Left renal cortex interstitium (tissue), 4 donors: ENCODE results near the gene ARRB1. TPM values are rescaled to one million over a fixed set of nuclear protein-coding genes. Genes with fewer than 3 reads are reported as not detected.
"Not testable (repeated sequence)": the region's sequence is repeated elsewhere in the genome, so short reads cannot be mapped to it uniquely, and the experiment has no call there.

Experiments used
- DNase-seq, 4 donors: peaks; one replicate each; pipeline ENCODE4 v3.0.0-alpha.2; 2013; ENCODE audit warnings: low read depth in 4 of 4, low spot score in 2 of 4, missing footprints in 1 of 4
- polyA plus RNA-seq, 4 donors: library from polyadenylated mRNA; unstranded; fragments of 120-200 nt; gene quantifications; one replicate each; pipeline ENCODE4 v1.2.1, GENCODE V29; 2013; ENCODE audit not compliant: insufficient read length in 4 of 4

Gene ARRB1
- polyA plus RNA-seq: 10 to 100 TPM; 22.7 to 27.6 (median 25.1) TPM

DNA sequence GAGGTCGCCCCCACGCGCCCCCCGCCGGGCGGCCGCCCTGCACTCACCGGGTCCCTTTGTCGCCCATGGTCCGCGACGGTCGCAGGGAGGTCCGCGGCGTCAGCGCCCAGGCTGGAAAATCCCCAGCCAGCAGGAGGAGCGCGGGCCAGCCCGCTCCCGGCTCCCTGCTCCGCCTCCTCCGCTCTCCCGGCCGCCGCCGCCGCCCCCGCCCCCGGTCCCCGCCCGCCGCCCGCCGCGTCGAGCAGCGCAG, at the start of gene ARRB1:
ARRB1 (minus strand) TSS at position 121 of the 250 bp plus-strand sequence; CDS start at position 67, 54 bp downstream.
- no peak for DNase-seq

DNA sequence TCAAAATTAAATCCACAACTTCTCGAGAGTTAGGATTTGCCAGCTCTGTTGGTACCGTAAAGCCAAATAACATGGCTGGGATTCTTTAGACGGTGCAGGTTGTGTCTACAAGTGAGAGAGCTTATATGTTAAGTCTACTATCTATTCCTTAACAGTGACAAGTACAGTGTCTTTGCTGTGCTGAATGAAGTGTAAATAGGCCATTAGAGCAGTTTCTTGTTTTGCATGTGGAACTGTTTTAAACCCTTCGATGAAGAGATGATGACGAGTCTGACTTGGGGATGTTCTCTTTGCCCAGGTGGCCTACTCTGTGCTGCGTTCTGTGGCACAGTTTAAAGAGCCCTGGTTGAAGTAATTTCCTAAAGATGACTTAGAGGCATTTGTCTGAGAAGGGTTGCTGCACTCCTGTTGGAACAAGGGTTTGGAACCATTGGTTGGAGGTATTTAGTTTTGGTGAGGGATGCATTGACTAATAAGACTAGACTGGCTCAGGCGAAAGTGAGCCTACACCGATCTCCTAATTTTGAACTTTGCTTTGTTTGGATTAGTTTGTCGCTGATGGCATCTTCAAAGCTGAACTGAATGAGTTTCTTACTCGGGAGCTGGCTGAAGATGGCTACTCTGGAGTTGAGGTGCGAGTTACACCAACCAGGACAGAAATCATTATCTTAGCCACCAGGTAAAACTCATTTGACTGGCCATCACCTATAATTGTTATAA, 48.8 kb upstream of the ARRB1 start:
- DNase-seq: peak in 1 of 4 donors; percentile 34

DNA sequence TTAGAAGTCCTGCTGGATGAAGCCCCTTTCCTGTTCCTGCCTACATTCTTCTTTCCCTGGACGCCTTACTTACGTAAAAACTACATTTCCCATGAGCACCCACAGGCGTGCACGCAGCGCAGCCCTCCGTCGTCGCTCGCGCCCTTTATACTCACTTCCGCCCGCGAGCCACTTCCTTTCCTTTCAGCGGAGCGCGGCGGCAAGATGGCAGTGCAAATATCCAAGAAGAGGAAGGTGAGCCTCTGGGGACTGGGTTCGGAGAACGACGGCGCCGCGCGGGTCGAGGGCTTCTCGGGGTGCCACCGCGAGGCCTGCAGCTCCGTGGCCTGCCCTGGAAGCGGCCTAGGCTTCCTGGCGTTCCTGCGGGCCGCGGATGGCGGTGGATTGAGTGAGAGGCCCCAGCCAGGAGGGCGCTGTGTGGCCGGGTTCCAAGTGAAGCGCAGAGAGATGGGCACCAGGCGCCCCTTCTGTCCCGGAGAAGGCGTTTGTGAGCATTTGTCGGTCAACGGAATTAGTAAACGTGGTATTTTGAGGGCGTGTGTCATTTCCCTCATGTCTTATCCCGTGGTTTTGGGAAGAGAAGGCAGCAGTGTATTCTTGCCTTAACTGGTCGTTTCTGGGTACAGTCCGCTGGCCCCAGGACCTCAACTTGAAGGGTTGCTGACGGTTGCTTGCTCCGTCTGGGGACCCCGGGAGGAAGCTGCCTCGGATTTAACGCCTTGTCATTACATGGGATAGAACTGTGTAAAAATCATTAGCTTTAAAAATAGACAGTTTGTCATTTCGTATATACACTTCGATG, 48.1 kb upstream of the ARRB1 start, which contains the start of gene RPS3:
RPS3 (plus strand) TSS at position 175 of the 802 bp plus-strand sequence; CDS start at position 205, 30 bp downstream.
- peak; percentile 77 to 91 (median 83) for DNase-seq

DNA sequence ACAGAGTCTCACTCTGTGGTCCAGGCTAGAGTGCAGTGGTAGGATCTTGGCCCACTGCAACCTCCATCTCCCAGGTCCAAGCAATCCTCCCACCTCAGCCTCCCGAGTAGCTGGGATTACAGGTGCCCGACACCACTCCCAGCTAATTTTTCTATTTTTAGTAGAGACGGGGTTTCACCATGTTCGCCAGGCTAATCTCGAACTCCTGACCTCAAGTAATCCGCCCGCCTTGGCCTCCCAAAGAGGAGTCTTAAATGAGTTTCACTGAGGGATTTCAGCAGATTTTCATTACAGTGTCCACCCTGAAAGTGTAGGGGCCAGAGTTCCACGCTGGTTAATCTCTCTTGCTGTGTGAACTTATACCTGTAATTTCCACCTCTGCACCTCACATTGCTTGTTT, 47.4 kb upstream of the ARRB1 start:
- DNase-seq: no peak

DNA sequence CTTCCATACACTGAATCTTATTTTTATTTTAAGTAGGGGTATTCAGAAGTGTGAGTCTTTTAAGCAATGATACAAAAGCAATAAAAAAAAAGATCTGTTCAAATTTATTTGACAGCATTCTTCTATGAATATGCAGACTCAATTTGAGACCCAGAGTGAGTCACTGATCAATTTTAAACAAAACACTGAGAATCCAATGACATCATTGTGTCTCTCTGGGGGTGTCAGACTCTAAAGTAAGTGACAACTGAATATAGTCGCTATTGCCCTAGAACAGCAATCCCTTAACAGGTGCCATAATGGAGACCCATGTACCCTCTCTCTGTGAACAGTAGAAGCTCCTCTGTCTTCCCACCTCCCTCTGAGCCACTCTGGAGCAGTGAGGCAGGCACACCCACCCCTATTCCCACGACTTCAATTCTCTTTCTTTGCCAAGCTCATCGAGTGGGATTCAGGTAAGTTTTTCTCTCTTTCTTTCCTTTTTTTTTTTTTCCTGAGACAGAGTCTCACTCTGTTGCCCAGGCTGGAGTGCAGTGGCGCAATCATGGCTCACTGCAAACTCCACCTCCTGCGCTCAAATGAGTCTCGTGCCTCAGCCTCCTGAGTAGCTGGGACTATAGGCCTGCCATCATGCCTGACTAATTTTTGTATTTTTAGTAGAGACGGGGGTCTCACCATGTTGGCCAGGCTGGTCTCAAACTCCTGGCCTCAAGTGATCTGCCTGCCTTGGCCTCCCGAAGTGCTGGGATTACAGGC, 42.8 kb upstream of the ARRB1 start:
- DNase-seq: no peak

DNA sequence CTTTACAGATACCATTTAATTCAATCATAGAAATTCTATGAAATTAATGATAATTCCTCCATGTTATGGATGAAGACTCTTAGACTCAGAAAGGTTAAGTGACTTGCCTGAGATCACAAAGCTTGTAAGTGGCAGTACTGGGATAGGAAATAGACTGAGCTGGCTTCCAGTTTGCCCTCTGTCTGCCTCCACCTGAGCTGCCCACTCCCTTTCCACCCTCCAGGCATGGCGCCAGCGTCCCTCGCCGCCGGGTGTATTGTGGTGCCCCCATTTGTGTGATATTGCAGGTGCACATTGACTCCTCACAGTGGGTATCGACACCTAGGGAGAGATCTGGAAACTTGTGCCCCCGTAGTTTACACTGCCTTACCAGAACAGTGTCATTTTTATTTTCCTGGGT, 38.5 kb upstream of the ARRB1 start:
- DNase-seq: no peak

DNA sequence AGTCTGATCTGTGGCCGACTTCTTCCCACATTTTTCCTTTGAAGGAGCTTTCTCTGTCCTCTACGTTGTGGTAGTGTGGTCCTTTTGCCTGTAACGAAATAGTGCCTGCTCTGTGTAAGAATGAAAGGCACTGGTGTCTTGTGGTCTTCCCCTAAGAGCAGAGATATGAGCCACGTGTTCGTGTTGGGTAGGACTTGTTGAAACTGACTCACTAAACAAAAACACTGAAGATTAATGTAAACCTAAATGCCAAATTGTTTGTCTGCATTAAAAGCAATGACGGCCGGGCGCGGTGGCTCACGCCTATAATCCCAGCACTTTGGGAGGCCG, 37.8 kb upstream of the ARRB1 start:
- no peak for DNase-seq

DNA sequence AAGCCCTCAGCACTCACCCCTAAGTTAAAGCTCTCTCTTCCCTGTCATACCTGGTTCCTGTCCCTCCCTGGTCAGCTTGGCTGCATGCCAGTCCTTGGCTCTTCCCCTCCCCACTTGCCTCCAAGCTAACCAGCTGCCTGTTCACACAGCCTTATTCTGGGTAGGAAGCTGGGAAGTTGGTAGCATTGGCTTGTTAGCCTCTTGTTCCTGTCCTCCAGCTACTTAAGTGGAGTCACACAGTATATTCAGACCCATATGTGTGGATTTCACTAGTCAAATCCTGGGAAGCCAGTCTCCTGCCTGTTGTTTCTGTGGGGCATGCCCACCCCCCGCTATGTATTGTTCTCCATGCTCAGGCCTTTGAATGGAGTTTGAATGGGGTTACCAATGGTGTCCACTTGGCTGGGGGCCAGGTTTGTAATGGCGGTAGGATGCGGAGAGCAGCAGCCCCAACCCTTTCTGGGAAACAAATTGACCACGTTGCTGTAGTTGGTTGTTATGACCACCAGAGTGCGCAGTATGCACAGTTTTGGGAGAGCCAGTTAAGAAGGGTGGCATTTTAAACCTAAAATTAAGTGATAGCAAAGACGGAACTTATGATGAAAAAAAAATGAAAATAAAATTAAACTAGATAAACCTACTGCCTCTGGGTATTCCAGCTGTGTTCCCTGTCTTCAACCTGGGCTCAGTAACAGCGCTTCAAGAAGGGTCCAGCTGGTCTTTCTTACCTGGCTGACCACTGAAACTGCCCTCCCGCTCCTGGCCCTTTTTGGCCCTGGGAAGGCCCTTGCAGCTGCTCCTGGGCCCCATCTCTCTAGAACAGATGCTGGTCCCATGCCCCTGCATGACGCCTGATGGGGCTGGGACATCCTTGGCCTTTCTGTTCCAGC, 37.2 kb upstream of the ARRB1 start:
- DNase-seq: peak in 2 of 4 donors; percentile 40 to 76

DNA sequence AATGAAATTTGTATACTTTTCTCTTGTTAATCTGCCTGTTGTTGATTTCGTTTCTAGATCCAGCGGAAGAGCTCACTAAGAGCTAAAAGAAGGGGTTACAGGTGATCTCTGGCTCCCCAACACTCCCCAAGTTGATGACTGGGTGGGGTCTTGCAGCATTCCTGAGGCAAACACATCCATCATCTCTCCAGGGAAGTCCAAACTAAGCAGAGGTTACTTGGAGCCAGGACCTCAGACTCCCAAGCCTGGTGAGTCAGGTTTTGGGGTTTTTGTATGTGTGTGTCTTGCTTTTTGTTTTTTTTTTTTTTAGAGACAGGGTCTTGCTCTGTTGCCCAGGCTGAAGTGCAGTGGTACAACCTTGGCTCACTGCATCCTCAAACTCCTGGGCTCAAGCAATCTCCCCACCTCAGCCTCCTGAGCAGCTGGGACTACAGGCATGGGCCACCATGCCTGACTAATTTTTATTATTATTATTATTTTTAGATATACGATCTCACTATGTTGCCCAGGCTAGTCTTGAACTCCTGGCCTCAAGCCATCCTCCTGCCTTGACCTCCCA, 36.4 kb upstream of the ARRB1 start:
- no peak for DNase-seq

DNA sequence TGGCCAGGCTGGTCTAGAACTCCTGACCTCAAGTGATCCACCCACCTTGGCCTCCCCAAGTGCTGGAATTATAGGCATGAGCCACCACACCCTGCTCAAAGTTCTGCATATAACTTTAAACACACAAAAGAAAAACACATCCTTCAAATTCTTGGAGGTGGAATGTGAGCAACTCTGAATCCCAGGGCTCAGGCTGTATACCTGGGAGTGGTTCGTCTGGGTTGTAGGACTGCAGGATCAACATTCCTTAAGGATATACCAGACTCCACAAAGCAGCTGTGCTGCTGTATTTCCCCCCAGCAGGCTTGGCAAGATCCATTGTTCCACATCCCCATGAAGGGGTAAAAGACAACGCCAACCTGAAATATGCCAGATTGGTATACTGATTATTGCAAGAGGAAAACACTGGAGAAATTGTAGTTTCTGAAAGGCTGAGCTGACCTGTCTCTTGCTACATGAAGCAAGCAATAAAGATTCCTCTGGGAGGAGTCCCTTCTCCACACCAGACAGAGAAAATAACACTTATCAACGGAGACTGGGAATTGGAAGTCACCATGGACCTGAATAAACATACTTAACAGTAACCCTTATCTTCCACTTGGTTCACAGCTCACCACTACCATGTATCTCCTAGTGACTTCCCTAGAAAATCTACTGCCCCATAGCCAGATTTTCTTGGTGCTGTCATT, 35.6 kb upstream of the ARRB1 start:
- DNase-seq: no peak

DNA sequence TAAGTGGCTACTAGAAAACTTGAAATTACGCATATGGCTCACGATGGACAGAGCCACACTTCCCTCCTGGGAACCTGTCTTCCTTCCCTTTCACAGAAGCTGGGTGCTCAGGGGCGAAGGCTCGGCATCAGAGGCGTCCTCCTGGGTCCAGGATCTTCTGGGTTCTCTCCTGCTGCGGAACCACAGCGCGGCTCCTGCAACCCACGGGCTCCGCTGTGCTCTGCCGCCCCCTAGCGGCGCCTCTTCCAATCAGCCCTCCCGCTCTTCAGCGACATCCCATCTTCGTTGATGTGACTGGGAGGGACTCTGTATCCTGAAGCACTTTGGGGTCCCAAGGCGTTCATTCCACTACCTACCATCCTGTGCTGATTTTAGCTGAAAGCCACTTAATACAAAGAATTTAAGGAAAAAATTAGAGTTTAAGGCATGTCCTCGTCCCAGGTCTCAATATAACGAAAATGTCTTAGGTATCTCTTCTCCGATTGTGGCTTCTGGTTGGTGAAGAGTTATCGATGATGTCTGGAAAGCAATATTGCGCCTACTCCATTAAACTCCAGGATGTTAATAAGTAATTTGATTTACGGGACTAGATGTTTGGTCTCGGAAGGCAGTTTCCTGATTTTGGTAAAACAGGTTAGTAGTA, 33.1 kb upstream of the ARRB1 start:
- peak in 2 of 4 donors; percentile 25 to 40 for DNase-seq

DNA sequence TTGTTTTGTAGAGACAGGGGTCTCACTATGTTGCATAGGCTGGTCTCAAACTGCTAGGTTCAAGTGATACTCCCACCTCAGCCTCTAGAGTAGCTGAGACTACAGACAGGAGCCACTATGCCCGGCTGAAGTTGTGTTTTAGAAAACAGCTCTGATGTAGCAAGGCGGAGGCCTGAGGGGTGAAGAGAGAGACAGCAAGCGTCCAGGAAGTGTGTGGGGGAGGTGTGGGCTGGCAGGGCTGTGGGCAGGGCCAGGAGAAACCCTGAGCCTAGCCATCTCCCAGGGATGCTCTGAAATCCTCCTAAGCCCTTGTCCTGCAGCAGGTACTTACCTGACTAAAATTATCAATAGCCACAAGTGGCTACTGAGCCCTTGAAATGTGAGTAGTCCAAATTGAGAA, 31.8 kb upstream of the ARRB1 start:
- no peak for DNase-seq

DNA sequence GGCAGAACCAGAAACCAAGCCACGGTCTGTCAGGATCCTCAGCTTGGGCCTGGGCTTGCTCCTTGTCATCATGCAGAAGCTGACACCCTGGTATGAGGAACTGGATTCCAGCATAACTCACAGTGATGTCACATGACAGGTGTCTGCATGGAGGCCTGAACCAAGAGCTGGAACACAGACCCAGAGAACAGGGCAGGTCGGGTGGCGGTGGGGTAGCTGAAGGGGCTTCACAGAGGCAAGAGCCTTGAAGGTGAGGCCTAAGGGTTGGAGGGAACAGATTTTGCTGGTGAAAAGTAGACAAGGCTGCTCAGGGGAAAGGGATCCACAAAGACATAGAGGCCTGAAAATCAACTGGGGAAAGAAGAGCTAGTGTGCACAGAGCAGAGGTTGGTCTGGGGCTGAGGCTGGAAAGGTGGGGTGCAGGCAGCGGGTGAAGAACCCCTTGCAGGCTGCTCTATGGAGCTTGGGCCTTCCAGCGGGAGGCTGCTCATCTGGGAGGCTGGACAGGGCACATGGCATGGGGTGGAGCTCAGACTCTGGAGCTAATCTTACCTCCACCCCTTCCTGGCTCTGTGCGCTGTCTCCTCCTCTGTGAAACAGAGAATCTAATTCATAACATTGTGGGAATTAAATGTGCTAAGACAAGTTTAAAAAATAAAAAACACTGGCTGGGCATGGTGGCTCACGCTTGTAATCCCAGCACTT, 29.4 kb upstream of the ARRB1 start:
- DNase-seq: no peak

DNA sequence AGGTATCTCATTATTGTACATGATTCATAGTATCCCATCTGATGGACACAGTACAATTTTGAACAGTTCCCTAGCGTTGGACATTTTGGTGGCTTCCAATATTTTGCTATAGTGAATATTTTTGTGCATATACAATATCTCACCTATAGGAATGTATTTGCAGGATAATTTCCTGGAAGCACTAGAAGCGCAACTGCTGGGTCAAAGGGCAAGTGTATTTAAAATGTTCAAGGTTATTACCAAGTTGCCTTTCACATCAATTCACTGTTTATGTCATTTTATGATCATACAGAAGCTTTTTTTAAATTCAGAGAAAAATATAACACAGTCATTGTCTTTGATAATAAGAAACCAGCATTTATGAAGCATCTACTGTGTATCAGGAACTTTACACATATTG, 28.8 kb upstream of the ARRB1 start:
- no peak for DNase-seq

DNA sequence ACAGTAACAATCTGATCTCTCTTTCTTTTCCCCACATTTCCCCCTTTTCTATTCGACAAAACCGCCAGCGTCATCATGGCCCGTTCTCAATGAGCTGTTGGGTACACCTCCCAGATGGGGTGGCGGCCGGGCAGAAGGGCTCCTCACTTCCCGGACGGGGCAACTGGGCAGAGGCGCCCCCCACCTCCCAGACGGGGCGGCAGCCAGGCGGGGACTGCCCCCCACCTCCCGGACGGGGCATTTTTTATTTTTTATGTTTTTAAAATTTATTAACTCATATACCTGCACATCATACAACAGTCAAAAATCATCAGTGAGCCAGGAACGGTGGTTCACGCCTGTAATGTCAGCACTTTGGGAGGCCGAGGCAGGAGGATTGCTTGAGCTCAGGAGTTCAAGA, 27.3 kb upstream of the ARRB1 start:
- DNase-seq: not testable (repeated sequence)

DNA sequence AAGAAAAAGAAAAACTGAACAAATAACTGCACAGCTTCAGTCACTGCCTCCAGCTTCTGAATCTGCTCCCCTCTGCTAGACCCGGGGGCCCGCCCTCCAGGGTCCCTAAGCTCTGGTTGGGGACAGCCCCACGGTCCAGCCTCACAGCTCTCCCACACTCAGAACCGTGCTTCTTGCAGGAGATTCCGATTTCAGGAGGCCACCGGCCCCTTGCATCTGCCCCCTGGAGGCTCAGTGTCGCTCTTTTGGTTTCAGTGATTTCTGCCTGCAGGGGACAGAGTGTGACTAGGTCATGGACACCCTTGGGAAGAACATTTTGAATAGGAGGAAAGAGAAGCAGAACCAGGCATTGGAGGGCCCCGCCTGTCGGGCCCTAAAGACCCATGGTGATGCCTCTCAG, 24.7 kb upstream of the ARRB1 start:
- no peak for DNase-seq

DNA sequence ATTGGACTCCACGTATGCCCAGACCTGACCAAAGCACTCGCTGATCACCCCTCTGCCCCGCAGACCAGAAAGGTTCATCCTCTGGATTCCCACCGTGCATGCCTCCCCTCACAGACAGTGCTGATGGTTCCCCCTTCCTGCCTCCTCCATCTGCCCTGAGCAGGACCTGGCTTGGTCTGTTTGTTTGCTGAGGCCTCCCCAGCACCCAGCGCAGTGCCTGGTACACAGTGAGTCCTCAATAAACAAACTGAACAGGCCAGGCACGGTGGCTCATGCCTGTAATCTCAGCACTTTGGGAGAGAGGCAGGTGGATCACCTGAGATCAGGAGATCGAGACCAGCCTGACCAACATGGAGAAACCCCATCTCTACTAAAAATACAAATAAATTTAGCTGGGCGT, 24.2 kb upstream of the ARRB1 start:
- DNase-seq: no peak

DNA sequence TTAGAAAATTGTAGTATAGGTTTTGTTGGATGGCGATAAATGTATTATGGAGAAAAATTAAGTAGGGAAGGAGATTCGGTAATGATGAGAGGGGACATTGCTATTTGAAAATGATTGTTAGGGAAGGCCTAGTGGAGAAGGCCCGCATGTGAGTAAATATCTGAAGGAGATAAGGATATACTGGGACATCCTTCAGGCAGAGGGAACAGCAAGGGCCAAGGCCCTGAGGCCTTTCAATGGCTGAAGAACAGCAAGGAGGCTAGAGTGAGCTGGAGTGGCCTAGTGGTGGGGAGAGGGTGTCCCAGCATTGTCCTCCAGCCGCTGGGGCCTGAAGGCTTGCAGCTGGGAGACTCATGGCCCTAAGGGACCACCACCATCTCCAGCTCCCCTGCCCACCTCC, 23.2 kb upstream of the ARRB1 start:
- DNase-seq: no peak

DNA sequence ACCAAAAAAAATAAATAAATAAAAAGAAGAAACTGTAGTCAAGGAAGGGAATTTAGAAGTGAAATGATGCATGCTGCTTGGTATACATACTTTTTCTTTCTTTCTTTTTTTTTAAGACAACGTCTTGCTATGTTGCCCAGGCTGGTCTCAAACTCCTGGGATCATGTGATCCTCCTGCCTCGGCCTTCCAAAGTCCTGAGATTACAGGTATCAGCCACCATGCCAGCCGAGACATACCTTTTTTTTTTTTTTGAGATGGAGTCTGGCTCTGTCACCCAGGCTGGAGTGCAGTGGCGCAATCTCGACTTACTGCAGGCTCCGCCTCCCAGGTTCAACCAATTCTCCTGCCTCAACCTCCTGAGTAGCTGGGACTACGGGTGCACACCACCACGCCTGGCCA, 21.7 kb upstream of the ARRB1 start:
- DNase-seq: no peak
